Lung microvascular endothelial cell (primary cell): ENCODE results near the gene XIAP. TPM values are rescaled to one million over a fixed set of nuclear protein-coding genes. Genes with fewer than 3 reads are reported as not detected.

ENCODE experiments used
- DNase-seq, 2 donors: peaks; one replicate each; pipeline versions ENCODE4 v3.0.0 to v3.0.0-alpha.2; 2010; ENCODE audit warnings: low read depth in 2 of 2
- total RNA-seq: library from RNA; depleted of rRNA; stranded (reverse); fragments of >200 nt; gene quantifications from 2 replicates; pipeline ENCODE4 v1.2.1, GENCODE V29; 2014

XIAP gene
- total RNA-seq, 1 donor from 2014 or later = 49.2 TPM

DNA sequence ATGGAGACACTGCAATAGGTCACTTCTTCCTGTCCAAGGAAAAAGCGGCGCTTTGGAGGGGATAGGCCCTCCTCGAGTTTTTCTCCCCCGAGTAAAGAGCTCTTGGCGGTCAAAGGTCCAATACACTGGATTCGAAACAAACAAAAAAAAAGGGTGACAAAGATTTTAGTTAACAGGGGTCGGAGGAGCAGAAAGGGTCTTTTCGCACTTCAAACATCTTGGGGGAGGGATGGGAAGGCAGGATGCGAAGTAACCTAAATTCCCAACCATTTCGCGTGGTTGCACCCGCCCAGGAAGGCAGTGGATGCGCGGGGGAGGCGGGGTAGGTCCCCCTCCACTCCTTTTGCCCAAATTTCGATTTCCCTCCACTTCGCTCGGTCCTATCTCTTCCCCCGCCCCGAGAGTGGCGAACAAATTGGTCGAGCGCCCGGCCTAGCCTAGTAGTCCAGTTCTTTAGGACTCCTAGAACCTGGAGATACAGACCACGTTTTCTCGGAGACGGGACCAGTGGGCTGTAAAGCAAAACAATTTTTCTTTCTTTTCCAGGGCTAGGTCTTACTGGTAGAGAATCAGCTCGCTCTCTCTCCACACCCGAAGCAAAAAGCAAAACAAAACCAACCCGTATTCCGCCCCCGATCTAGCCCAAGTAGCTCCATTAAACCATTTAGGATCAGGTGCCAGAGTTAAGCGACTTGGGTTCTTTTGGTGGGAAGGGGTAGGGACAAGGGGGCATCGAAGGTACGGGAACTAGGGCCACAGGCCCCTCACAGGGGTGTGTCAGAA is 99.6 kb downstream of the XIAP start:
- peak; percentile 34 for DNase-seq

DNA sequence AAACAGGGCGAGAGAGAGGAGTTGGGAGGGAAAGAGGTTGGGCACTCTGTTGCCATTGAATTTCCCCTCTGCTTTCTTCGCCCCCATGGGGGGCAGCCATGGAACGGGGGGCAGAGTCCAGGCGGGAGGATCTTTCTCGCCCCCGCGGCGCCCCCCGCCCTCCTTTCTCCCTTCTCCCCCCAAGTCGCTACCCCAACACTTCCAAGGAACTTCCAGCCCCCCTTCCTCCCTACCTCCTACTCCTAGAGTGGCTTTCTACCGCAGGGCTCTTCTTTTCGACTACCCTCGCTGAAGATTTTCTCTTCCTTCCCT is 101.1 kb downstream of the XIAP start:
- DNase-seq = no peak

DNA sequence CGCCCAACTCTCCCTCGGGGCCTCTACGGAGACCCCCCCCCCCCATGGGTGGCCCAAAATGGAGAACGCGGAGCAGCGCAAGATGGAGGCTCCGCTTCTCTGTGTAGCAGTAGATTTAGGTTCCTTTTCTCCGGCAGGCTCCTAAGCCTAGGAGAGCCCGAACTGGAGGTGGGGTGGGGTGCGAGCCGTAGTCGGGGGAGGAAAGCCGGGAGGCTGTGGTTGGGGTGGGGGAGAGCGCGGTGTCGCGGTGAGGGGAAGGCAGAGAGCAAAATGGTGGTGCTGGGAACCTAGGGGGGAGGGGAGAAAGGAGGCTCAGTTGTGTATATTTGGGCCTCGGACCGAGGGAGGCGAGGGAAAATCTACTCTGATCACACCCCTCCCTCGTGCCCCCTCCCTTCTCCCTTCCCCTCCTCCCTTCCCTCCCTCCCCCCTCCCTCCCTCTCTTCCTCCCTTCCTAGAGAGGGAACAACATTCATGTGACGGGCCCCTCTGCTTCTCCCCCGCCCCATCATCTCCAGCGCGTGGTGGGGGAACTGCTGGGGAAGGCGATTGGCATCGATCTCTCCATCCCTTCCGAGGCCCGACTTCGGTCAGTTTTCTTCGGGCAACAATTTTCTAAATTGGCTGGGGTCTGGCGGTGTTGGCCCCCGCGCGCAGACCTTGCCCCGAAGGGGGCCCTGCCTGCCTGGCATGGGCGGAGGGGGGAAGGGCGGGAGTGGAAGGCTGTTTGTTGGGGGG is 101.6 kb downstream of the XIAP start, which contains the start of gene STAG2:
TSS of gene STAG2 (plus strand) at position 439 of the 738 bp plus-strand sequence. CDS start 60,922 bp downstream, outside the sequence.
- DNase-seq = peak; percentile 77 to 91

DNA sequence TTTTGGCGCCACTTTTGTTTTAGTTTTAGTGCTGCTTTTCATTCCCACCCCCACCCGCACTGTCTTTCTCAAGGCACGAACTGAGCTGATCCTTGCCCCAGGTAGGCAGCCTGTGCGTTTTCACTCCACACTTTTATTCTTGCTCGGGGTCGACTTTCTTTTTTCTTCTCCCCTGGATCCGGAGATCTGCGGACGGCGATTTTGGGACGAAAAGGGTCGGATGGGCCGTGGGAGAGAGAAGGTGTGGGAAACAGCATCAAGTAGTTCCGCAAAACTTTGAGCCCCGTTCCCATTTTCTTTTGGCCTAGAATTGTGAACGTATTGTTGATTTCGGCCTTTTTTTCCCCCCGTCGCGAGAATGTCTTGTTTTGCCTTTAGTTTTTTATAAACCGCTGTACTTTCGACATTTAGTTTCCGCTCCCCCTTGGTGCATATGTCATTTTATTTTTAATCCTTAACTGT is 102.2 kb downstream of the XIAP start:
- DNase-seq = peak; percentile 20 to 35

DNA sequence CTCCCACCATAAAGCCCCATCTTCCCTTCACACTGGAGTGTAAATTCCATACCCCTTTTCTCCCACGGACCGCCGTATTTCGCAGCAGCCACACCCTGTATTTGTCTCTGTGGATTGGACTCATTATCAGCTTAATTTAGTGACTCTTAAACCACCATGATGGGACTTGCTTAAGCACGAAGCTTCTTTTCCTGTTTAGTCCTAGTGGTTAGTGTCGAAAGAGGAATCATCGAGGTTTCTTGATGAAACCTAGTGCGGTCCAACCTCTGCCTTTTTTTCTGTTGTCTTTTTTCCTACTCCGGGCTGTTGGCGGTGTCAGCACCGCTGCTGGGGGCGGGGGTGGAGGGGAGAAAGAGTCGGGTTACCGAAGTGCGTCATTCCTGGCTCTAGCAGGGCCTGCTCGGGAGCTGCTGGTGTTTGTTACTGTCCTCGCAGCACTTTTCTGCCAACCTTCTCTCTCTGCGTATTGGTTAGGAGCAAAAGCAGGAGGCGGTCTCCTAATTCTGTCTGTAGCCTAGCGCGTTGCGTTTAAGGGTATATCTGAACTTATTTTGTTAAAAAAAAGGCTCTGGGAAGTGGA is 103.0 kb downstream of the XIAP start:
- peak; percentile 94 to 95 for DNase-seq

Other genes with a start within 250 kb of the XIAP start
- 29.0 and 40.7 TPM in 2 replicates for gene THOC2, start 127.0 kb upstream of the XIAP start, total RNA-seq
- gene STAG2, start 101.7 kb downstream of the XIAP start, total RNA-seq = 63.6 and 66.7 TPM in 2 replicates